Lower leg skin (tissue), 3 donors: ENCODE data around the gene PPIF.

Source experiments
- POLR2A ChIP-seq, 2 donors: fragments of 450-650 bp; IDR thresholded peaks; one replicate each; pipeline ENCODE4 v1.6.1; 2016 to 2017; ENCODE audit warnings: antibody characterized with exemption in 2 of 2, mild to moderate bottlenecking in 1 of 2, moderate library complexity in 1 of 2
- TF ChIP-seq, protein P1 (sequence below), 3 donors: fragments of 450-650 bp; IDR thresholded peaks; one replicate each; pipeline ENCODE4 v1.5.1; 2016; ENCODE audit warnings: antibody characterized with exemption in 3 of 3, mild to moderate bottlenecking in 3 of 3, moderate library complexity in 2 of 3

DNA sequence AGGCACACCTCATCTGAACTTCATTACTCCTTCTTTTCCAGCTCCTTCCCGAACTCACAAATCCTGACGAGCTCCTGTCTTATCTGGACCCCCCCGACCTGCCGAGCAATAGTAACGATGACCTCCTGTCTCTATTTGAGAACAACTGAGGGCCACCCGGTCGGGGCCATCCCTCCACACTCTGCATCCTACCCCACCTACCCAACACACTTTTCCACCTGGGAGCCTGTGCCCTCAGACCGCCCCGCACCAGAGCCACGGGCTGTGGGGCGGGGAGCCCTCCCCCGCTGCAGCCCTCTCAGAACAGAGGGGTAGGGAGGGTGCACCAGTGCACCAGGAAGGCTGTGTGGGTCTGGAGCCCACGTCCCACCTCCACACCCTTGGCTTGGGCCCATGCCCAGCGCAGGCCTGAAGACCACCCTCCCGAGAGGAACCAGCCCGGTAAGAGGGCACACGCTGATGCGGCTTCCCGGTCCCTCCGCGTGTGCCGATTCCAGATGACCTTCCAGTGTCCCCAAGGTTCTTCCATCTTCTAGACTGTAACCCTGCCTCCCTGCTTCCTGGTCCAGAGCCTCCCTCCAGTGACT is 34.6 kb upstream of the PPIF start:
- TF ChIP-seq, protein P1, sequence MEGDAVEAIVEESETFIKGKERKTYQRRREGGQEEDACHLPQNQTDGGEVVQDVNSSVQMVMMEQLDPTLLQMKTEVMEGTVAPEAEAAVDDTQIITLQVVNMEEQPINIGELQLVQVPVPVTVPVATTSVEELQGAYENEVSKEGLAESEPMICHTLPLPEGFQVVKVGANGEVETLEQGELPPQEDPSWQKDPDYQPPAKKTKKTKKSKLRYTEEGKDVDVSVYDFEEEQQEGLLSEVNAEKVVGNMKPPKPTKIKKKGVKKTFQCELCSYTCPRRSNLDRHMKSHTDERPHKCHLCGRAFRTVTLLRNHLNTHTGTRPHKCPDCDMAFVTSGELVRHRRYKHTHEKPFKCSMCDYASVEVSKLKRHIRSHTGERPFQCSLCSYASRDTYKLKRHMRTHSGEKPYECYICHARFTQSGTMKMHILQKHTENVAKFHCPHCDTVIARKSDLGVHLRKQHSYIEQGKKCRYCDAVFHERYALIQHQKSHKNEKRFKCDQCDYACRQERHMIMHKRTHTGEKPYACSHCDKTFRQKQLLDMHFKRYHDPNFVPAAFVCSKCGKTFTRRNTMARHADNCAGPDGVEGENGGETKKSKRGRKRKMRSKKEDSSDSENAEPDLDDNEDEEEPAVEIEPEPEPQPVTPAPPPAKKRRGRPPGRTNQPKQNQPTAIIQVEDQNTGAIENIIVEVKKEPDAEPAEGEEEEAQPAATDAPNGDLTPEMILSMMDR (IDR thresholded peaks at IDR 0.05), result no peak
- TF ChIP-seq POLR2A (IDR thresholded peaks at IDR 0.05), result no peak
